Measurements from ENCODE around the gene TPRN. TPM values are rescaled to one million over a fixed set of nuclear protein-coding genes. Genes with fewer than 3 reads are reported as not detected.

TPRN gene
- total RNA-seq, 1 experiment from 2014 or later = 24.9 TPM

- Histone ChIP-seq H3K27me3 (ENCODE audit: insufficient read depth, low read length) (no peaks in the 10 kb centered on the region), H3K4me1 (ENCODE audit: control insufficient read depth in 1 of 2, insufficient read depth in 2 of 2, low read length in 2 of 2) (peaks cover 48 to 80% of the 10 kb centered on the region in 2 experiments), H3K36me3 (ENCODE audit: control insufficient read depth in 1 of 2, insufficient read depth in 2 of 2, low read length in 2 of 2) (no peaks in the 10 kb centered on the region), H3K4me3 (replicated peaks in 1 of 2; ENCODE audit: low read depth in 1 of 2, low read length in 2 of 2) (peak overlapping the region; percentile 50 to 60; a peak in 3 of 4 replicates), H3K4me2 (ENCODE audit: low read length) (peak overlapping the region; percentile 74), H2AFZ (ENCODE audit: low read depth, low read length, poor library complexity, severe bottlenecking) (no peak overlapping the region), H4K20me1 (ENCODE audit: insufficient read depth) (no peaks in the 10 kb centered on the region), H3K9ac (ENCODE audit: low read length) (no peak overlapping the region), H3K9me2 (ENCODE audit: insufficient read depth) (no peaks in the 10 kb centered on the region), H3K9me3 (ENCODE audit: control insufficient read depth in 1 of 2, insufficient read depth in 1 of 2, low read depth in 1 of 2, low read length in 2 of 2) (no peaks in the 10 kb centered on the region), H3K27ac (ENCODE audit: low read depth, low read length) (peak overlapping the region; percentile 98; the same call in 1 of the 2 replicates), H3K79me2 (ENCODE audit: insufficient read depth, low read length) (no peaks in the 10 kb centered on the region)
- DNase-seq (ENCODE audit: low read depth, low spot score) (no peak), ATAC-seq (no peak)
- TF ChIP-seq CEBPB (IDR thresholded peaks at IDR 0.05; ENCODE audit: low read depth) (no peak), FOSL1 (IDR thresholded peaks at IDR 0.05; ENCODE audit: low read depth) (no peak), JUND (IDR thresholded peaks at IDR 0.05) (no peak), EZH2phosphoT487 (IDR thresholded peaks at IDR 0.05; ENCODE audit: borderline replicate concordance) (no peak), ATF3 (IDR thresholded peaks at IDR 0.05) (no peak), POLR2A (IDR thresholded peaks at IDR 0.05; ENCODE audit: borderline replicate concordance, extremely low read depth, insufficient read depth, insufficient read length) (no peak), EGR1 (IDR thresholded peaks at IDR 0.05; ENCODE audit: low read depth) (no peak), MAX (IDR thresholded peaks at IDR 0.05) (no peak), ELF1 (IDR thresholded peaks at IDR 0.05; ENCODE audit: borderline replicate concordance, low read depth) (no peak), SIN3A (IDR thresholded peaks at IDR 0.05; ENCODE audit: low read depth) (no peak), TCF7L2 (IDR thresholded peaks at IDR 0.05; ENCODE audit: borderline replicate concordance, extremely low read depth, insufficient read depth, insufficient read length) (no peak), EZH2 (IDR thresholded peaks at IDR 0.05) (no peak), YY1 (IDR thresholded peaks at IDR 0.05; ENCODE audit: extremely low read depth, insufficient replicate concordance, low read depth, low read length) (no peak), REST (IDR thresholded peaks at IDR 0.05; ENCODE audit: low read depth) (no peak), SRF (IDR thresholded peaks at IDR 0.05; ENCODE audit: low read depth) (no peak), POLR2AphosphoS5 (IDR thresholded peaks at IDR 0.05; ENCODE audit: low read depth, low read length) (no peak), CBX3 (IDR thresholded peaks at IDR 0.05; ENCODE audit: low read depth) (no peak), ZBTB33 (IDR thresholded peaks at IDR 0.05; ENCODE audit: extremely low read depth, insufficient replicate concordance, low read length) (no peak), ZFX (IDR thresholded peaks at IDR 0.05) (no peak)
- intact Hi-C loops (cut with micrococcal nuclease) = loop anchor here (10.0 kb wide), 1 partner anchor 436 kb away; no protein-coding TSS in a partner anchor
- BruUV-seq (replicated peaks) = no TSS peak
- CTCF ChIA-PET = interaction anchor here (0.7 kb wide), 1 partner anchor 23 kb away, joined by 6 read pairs; no protein-coding TSS in a partner anchor
- POLR2A ChIA-PET = interaction anchor here (1.2 kb wide), 1 partner anchor 20 kb away, joined by 3 read pairs; the partner anchor contains the start of gene TUBB4B
- RAD21 ChIA-PET (ENCODE audit: low non-redundant PET in 1 of 2, low total read pairs in 2 of 2, uncharacterized antibody in 2 of 2, unreplicated experiment in 2 of 2) = no interaction called here
Measured at GRCh38 chr9:137221095-137221505, 20.6 kb upstream of the TPRN start.
